Measurements from ENCODE around the gene PALD1.

PALD1 gene

GRCh38 chr10:70538195-70538520, 59.6 kb downstream of the PALD1 start:
- no peak for FAIRE-seq

- no peak for FAIRE-seq
Observed at GRCh38 chr10:70538731-70539338, 60.3 kb downstream of the PALD1 start.

- FAIRE-seq, result no peak
Observed at GRCh38 chr10:70539471-70539870, 60.9 kb downstream of the PALD1 start.

GRCh38 chr10:70540089-70540788, 61.7 kb downstream of the PALD1 start:
- FAIRE-seq, result no peak

- FAIRE-seq, result no peak
Observed at GRCh38 chr10:70540789-70541360, 62.3 kb downstream of the PALD1 start.

GRCh38 chr10:70541736-70542564, 63.4 kb downstream of the PALD1 start:
- FAIRE-seq, result no peak

GRCh38 chr10:70542565-70542938, 64.0 kb downstream of the PALD1 start:
- no peak for FAIRE-seq

- no peak for FAIRE-seq
Observed at GRCh38 chr10:70543911-70544310, 65.3 kb downstream of the PALD1 start.

- FAIRE-seq, result no peak
Observed at GRCh38 chr10:70544431-70545340, 66.1 kb downstream of the PALD1 start.

- no peak for FAIRE-seq
Observed at GRCh38 chr10:70546584-70546983, 68.0 kb downstream of the PALD1 start.

- no peak for FAIRE-seq
Observed at GRCh38 chr10:70549351-70549961, 70.9 kb downstream of the PALD1 start.

GRCh38 chr10:70549962-70550458, 71.4 kb downstream of the PALD1 start:
- no peak for FAIRE-seq

GRCh38 chr10:70550459-70550858, 71.9 kb downstream of the PALD1 start:
- no peak for FAIRE-seq

- FAIRE-seq, result no peak
Observed at GRCh38 chr10:70551466-70551865, 72.9 kb downstream of the PALD1 start.

- no peak for FAIRE-seq
Observed at GRCh38 chr10:70551971-70552422, 73.4 kb downstream of the PALD1 start.

- no peak for FAIRE-seq
Observed at GRCh38 chr10:70552586-70552985, 74.0 kb downstream of the PALD1 start.

GRCh38 chr10:70555371-70555770, 76.8 kb downstream of the PALD1 start:
- no peak for FAIRE-seq

- FAIRE-seq, result no peak
Observed at GRCh38 chr10:70557086-70557845, 78.7 kb downstream of the PALD1 start.

GRCh38 chr10:70557876-70558275, 79.3 kb downstream of the PALD1 start:
- no peak for FAIRE-seq

- no peak for FAIRE-seq
Observed at GRCh38 chr10:70558295-70558694, 79.7 kb downstream of the PALD1 start.
